Thymus (tissue), 11 donors: ENCODE data around the gene REEP5. TPM values are rescaled to one million over a fixed set of nuclear protein-coding genes. Genes with fewer than 3 reads are reported as not detected.

Experiments used
- DNase-seq, 9 donors: peaks; one replicate each; pipeline ENCODE4 v3.0.0-alpha.2; 2013; ENCODE audit warnings: low spot score in 9 of 9, low read depth in 6 of 9, missing footprints in 1 of 9
- H3K27ac ChIP-seq, 2 donors: one replicate each; pipeline ENCODE4 v1.5.1; 2013; ENCODE audit warnings: control low read depth in 1 of 2, low read depth in 1 of 2, low read length in 1 of 2, mild to moderate bottlenecking in 1 of 2, moderate library complexity in 1 of 2
- H3K27me3 ChIP-seq, 2 donors: one replicate each; pipeline ENCODE4 v1.5.1; 2013; ENCODE audit warnings: low read length in 1 of 2; ENCODE audit not compliant: control insufficient read depth in 2 of 2, insufficient read depth in 1 of 2
- H3K36me3 ChIP-seq, 2 donors: one replicate each; pipeline ENCODE4 v1.5.1; 2013; ENCODE audit warnings: low read length in 1 of 2, mild to moderate bottlenecking in 1 of 2, moderate library complexity in 1 of 2; ENCODE audit not compliant: control insufficient read depth in 2 of 2, insufficient read depth in 2 of 2
- H3K4me1 ChIP-seq, 2 donors: one replicate each; pipeline ENCODE4 v1.5.1; 2013; ENCODE audit warnings: low read length in 2 of 2; ENCODE audit not compliant: control insufficient read depth in 2 of 2, insufficient read depth in 2 of 2
- H3K4me3 ChIP-seq, 2 donors: one replicate each; pipeline ENCODE4 v1.5.1; 2013; ENCODE audit warnings: low read length in 2 of 2, control low read depth in 1 of 2, mild to moderate bottlenecking in 1 of 2
- H3K9me3 ChIP-seq, 2 donors: one replicate each; pipeline ENCODE4 v1.5.1; 2013; ENCODE audit warnings: low read length in 1 of 2, mild to moderate bottlenecking in 1 of 2; ENCODE audit not compliant: control insufficient read depth in 2 of 2, insufficient read depth in 1 of 2
- WGBS: extraction: QIAGEN DNeasy Blood & Tissue Kit; methylation state at CpG from one replicate; pipeline ENCODE4 v1.1.7; 2013; 5-methylcytosine and 5-hydroxymethylcytosine counted together
- polyA plus RNA-seq: library from polyadenylated mRNA; stranded (reverse); fragments of 200-250 nt; gene quantifications from one replicate; pipeline ENCODE4 v1.2.3, GENCODE V29; 2013
- total RNA-seq: library from RNA; stranded (reverse); fragments of 120-200 nt; gene quantifications from one replicate; pipeline ENCODE4 v1.2.4, GENCODE V29; 2013
- donor health status: healthy.

Gene REEP5
- total and polyA plus RNA-seq, 2 donors, result 19.9 to 57.7 TPM

DNA sequence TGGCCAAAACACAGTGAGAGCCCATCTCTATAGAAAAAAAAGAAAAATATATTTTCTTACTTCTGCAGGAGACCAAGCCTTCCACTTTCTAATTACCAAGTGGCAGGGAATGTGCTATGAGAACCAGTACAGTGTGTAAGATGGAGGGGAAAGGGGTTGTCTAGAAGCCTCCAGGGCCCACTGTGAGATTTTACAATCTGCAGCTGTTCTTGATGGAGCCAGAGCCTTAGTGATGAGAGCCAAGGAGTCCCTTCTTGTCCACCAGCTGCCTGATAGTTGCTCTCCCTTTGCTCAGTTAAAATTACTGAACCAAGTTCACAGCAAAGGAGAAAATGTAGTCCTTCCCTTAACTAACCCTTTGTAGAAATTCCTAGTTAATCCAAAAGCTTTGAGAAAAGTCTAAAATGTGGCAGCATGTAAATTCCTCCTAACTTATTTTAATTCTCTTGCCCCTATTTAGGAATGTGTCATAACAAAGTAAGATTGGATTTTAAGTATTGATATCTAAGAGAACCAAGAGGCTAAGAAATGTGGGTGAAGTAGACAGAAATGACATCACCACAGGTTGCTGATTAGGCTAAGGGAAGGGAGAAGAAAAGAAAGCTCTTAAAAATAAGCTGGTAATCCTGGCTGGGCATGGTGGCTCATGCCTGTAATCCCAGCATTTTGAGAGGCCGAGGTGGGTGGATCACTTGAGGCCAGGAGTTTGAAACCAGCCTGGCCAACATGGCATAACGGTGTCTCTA, 41.6 kb downstream of the REEP5 start:
- Histone ChIP-seq H3K27ac (no peak overlapping the region), H3K27me3 (no peaks in the 10 kb centered on the region), H3K4me3 (no peak overlapping the region), H3K36me3 (peaks cover 21 to 60% of the 10 kb centered on the region in 2 donors), H3K9me3 (no peaks in the 10 kb centered on the region), H3K4me1 (peaks cover 0 to 5% of the 10 kb centered on the region in 2 donors)
- DNase-seq, result no peak
- WGBS, result 78% methylated on average over 2 of the region's 2 CpGs

DNA sequence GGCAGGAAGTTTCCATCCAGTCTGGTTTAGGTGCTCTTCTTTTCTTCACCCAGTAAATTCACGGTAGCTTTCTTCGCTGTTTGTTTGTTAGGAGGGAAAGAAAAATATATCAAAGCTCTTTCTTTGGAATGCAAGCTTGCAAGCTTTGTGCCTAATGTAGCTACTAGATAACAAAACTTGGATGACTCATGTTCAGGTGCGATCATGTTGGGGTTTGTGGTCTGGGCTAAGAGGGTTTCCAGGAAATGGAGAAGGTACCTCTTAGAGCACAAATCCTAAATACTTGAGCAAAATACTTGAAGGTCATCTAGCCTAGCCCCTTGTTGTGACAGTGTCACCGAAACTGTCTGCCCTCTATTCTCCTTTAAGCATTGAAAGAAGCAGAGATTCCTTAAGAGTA, 43.3 kb downstream of the REEP5 start:
- 52% methylated on average over 4 of the region's 4 CpGs for WGBS
- peaks cover 0 to 5% of the 10 kb centered on the region in 2 donors for H3K4me1 ChIP-seq
- H3K36me3 ChIP-seq, result peaks cover 18 to 55% of the 10 kb centered on the region in 2 donors
- no peak overlapping the region for H3K4me3 ChIP-seq
- peak in 1 of 9 donors; percentile 37 for DNase-seq
- H3K27me3 ChIP-seq, result no peaks in the 10 kb centered on the region
- H3K27ac ChIP-seq, result no peak overlapping the region
- no peaks in the 10 kb centered on the region for H3K9me3 ChIP-seq

DNA sequence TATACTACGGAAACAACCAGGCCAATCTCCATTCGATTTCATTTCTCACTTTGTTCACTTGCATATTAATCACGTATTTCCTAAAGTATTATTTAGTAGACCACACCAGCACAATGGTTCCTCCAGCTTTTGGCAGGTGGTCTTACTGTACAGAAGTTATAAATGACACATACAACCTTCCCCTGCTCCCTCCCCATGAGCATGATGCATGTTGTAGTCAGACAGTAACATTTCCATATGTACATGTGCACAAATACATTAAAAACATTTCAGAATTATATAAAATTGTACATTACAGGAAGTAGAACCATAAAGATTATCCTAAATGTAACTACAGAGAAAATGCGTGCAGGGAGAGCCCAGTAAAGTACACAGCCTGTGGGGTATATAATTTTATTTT, 43.9 kb downstream of the REEP5 start:
- Histone ChIP-seq H3K4me1 (peaks cover 0 to 5% of the 10 kb centered on the region in 2 donors), H3K4me3 (no peak overlapping the region), H3K27me3 (no peaks in the 10 kb centered on the region), H3K36me3 (peaks cover 18 to 53% of the 10 kb centered on the region in 2 donors), H3K27ac (no peak overlapping the region), H3K9me3 (no peaks in the 10 kb centered on the region)
- 74% methylated on average over 4 of the region's 4 CpGs for WGBS
- DNase-seq, result no peak

DNA sequence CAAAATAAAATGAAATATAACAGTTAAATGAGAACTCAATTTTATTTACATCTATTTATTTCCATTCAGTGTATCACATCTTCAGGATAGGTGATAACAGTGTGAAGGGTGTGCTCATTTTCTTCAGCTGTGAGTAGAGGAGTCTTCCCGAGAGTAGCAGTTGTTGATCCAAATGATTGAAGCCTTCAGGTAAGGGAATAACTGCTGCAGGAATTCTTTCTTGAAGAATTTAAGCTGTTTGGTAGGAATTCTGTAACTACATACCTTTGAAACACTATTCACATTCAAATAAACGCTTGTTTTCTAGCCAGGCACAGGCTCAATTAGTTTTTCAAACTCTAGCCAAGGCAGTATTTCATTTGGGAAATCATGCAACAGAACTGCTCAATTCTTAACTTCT, 45.7 kb downstream of the REEP5 start:
- 97% methylated on average over 2 of the region's 2 CpGs for WGBS
- no peaks in the 10 kb centered on the region for H3K9me3 ChIP-seq

DNA sequence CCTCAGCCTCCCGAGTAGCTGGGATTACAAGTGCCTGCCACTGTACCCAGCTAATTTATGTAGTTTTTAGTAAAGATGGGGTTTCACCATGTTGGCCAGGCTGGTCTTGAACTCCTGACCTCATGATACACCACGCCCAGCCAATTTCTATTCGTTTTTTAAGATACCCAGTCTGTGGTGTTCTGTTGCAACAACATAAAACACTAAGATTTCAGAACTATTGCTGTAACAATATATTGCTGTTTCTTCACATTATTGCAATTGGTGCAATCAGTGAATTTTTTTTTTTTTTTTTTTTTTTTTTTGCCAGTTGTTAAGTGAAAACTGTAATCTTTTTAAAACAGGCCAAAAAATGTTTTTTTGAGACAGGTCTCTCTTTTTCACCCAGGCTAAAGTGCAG, 51.1 kb downstream of the REEP5 start:
- no peaks in the 10 kb centered on the region for H3K4me1 ChIP-seq
- WGBS, result 66% methylated on average over 3 of the region's 3 CpGs
- peaks cover 19 to 72% of the 10 kb centered on the region in 2 donors for H3K36me3 ChIP-seq
- H3K4me3 ChIP-seq, result no peak overlapping the region
- no peak for DNase-seq
- H3K9me3 ChIP-seq, result no peaks in the 10 kb centered on the region
- H3K27me3 ChIP-seq, result no peaks in the 10 kb centered on the region
- no peak overlapping the region for H3K27ac ChIP-seq

More for the DNA sequence above, 45.7 kb downstream of the REEP5 start:
- H3K27ac ChIP-seq, result no peak overlapping the region
- H3K36me3 ChIP-seq, result peaks cover 16 to 51% of the 10 kb centered on the region in 2 donors
- no peak for DNase-seq
- no peaks in the 10 kb centered on the region for H3K27me3 ChIP-seq
- no peak overlapping the region for H3K4me3 ChIP-seq
- H3K4me1 ChIP-seq, result peaks cover 0 to 5% of the 10 kb centered on the region in 2 donors

DNA sequence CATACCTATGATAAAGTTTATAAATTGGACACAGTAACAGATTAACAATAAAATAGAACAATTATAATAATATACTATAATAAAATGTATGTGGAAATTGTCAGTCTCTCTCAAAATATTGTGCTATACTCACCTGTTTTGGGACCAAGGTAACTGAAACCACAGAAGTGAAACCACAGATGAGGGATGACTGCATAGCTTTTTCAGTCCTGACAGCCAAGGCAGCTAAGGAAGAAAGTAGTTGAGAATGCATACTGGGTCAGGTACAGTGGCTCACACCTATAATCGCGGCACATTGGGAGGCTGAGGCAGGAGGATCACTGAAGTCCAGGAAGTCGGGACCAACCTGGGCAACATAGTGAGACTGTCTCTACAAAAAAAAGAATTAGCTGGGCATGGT, 52.1 kb downstream of the REEP5 start:
- H3K4me3 ChIP-seq, result no peak overlapping the region
- no peaks in the 10 kb centered on the region for H3K4me1 ChIP-seq
- peak in 1 of 9 donors; percentile 19 for DNase-seq
- WGBS, result 99% methylated on average over 3 of the region's 3 CpGs
- no peaks in the 10 kb centered on the region for H3K9me3 ChIP-seq
- peaks cover 19 to 70% of the 10 kb centered on the region in 2 donors for H3K36me3 ChIP-seq
- H3K27me3 ChIP-seq, result no peaks in the 10 kb centered on the region
- H3K27ac ChIP-seq, result no peak overlapping the region

DNA sequence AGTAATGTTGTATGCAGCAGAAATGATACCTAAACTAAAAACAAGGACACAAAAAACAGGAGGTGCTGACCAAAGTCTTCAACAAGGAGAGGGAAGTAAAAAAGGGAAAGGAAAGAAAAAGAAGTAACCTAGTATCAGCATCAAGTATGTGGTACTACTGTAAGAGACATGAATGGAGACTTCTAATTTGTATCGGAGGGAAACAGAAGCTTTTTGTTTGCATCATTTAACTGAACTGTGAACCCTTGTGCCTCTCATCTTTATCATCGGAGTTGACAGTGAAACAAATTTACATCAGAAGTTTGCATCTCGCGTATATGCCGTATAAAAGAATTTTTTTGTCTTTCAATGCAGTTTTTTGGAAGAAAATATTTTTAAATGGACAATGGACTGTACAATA, 54.6 kb downstream of the REEP5 start:
- Histone ChIP-seq H3K9me3 (no peaks in the 10 kb centered on the region), H3K27ac (no peak overlapping the region), H3K4me3 (no peak overlapping the region), H3K27me3 (no peaks in the 10 kb centered on the region), H3K4me1 (peaks cover 2% of the 10 kb centered on the region in 2 donors), H3K36me3 (peaks cover 22 to 82% of the 10 kb centered on the region in 2 donors)
- no peak for DNase-seq
- 97% methylated on average over 5 of the region's 5 CpGs for WGBS

DNA sequence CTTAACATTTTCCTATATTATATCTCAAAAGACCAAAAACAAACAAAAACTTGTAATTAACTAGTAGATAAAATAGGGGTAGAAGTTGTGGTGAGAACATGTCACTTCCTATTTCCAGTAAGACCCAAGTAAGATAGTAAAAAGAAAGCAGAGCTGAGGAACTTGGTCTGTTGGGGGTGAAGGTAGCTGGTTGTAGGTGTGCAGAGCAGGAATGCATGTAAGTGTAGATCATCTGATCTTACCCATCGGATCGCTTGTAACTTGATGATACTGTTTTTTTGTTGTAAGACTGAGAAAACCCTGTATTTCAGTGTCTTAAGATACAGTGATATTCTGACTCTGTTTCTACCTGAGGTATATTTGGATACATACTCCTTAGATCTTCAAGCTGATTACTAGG, 55.3 kb downstream of the REEP5 start:
- Histone ChIP-seq H3K4me1 (peaks cover 6 to 8% of the 10 kb centered on the region in 2 donors), H3K4me3 (no peak overlapping the region), H3K27ac (no peak overlapping the region), H3K36me3 (peaks cover 22 to 79% of the 10 kb centered on the region in 2 donors), H3K9me3 (no peaks in the 10 kb centered on the region), H3K27me3 (no peaks in the 10 kb centered on the region)
- WGBS, result 97% methylated on average over 2 of the region's 2 CpGs
- no peak for DNase-seq

DNA sequence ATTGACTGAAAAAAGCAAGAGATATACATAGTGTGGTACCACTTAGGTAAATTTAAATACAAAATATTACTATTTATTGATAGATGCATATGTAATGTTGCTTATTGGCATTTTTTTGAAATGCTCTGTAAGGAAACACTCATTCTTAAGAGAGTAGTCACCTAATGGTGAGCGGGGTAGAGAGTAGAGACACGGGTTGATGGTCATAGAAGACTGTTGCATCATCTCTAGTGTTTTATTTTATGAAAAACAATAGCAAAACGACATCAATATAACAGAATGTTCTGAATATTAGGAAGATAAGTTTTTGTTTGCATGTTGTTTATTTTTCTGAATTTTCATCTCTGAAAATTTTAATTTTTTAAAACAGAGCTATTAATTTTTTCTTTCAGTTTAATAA, 56.9 kb downstream of the REEP5 start:
- H3K36me3 ChIP-seq, result peaks cover 11 to 65% of the 10 kb centered on the region in 2 donors
- no peak overlapping the region for H3K27ac ChIP-seq
- no peak for DNase-seq
- H3K4me1 ChIP-seq, result peaks cover 6 to 14% of the 10 kb centered on the region in 2 donors
- no peaks in the 10 kb centered on the region for H3K9me3 ChIP-seq
- H3K27me3 ChIP-seq, result no peaks in the 10 kb centered on the region
- WGBS, result 98% methylated on average over 3 of the region's 3 CpGs
- no peak overlapping the region for H3K4me3 ChIP-seq
